Activated T-cell treated with anti-CD3 and anti-CD28 coated beads for 24 hours (primary cell): ENCODE measurements around the gene CX3CR1.

Source experiments
- DNase-seq: peaks from one replicate; pipeline ENCODE4 v3.0.0-alpha.2; 2020; ENCODE audit warnings: low read depth

CX3CR1 gene

DNA sequence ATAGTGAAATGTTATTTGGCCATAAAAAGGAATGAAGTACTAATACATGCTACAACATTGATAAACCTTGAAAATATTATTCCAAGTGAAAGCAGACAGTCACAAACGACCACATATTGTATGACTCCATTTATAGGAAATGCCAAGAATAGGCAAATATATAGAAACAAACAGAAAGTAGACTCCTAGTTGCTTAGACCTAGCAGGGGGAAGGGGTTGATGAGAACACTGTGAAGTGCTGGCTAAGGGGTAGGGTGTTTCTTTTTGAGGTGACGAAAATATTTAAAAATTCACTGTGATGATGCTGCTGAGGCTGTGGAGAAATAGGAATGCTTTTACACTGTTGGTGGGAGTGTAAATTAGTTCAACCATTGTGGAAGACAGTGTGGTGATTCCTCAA is 56.9 kb downstream of the CX3CR1 start:
- no peak for DNase-seq

DNA sequence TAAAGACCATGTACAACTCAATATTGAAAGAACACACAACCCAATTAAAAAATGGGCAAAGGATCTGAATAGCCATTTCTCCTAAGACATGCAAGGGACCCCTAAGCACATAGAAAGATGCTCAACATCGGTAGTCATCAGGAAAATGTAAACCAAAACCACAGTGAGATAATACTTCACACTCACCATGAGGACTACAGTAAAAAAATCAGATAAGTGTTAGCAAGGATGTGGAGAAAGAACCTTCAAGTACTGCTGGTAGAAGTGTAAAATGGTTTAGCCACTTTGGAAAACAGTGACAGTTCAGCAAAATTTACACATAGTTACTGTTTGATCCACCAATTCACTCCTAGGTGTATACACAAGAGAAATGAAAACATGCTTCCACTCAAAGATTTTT is 57.4 kb downstream of the CX3CR1 start:
- no peak for DNase-seq

- no peak for DNase-seq
Measured at GRCh38 chr3:39221141-39221530, 58.7 kb downstream of the CX3CR1 start.

- no peak for DNase-seq
Measured at GRCh38 chr3:39220407-39221140, 59.3 kb downstream of the CX3CR1 start.

DNA sequence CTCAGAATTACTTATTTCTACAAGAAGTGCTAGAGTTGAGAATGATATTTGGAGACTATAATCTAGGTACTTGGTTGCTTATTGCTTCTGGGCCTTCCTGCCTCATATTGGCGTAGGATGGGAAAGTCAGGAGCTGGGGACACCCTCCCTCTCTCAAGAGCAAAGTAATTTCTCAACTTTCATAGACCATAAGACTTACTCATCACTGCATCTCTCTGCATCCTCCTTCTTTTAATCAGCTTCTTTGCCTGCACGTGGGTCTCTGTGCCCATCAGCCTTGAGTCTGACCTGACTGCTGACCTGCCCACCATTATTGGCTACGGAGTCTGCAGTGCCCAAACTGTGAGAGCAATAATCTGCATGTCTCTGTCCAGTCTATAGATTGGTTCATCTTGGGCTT is 60.1 kb downstream of the CX3CR1 start:
- no peak for DNase-seq

DNA sequence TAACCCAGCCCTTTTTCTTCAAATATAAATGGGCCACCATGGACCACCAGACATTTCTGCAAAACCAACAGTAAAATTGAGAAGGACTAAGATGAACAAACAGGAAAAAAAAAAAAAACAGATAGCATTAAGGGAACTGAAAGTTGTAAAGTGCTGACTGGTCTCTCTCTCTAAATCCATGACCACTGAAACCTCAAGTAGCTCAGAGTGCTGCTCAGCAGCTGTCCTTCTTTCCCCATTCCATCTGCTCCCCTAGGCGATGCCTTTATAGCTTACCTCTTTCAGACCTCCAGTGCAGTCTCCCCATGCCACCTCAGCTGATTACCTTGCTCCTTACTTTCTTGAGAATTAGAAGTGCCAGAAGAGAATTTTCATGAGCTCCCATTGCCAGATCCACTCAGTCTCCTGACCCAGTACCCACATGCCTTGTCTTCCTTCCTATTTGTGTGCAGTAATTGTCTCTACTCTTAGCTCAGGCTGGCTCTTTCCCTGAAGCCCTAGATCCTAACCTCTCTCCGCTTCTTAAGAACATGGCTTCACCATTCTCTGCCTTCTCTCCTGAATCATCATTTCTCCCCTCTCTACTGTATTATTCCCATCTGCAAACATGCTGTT is 63.6 kb downstream of the CX3CR1 start:
- no peak for DNase-seq

GRCh38 chr3:39213613-39214012 is 66.2 kb downstream of the CX3CR1 start:
- no peak for DNase-seq
